Testis (tissue), 3 donors: ENCODE data around the gene NTMT2. TPM values are rescaled to one million over a fixed set of nuclear protein-coding genes. Genes with fewer than 3 reads are reported as not detected.

Experiments used
- DNase-seq: peaks from one replicate; pipeline ENCODE4 v3.0.0-alpha.2; 2019
- H3K27ac ChIP-seq, 2 donors: fragments of 200-600 bp; sonication (generic); one replicate each; pipeline ENCODE4 v1.5.1; 2019
- H3K27me3 ChIP-seq: fragments of 200-600 bp; sonication (generic); one replicate; pipeline ENCODE4 v1.5.1; 2019
- H3K36me3 ChIP-seq: fragments of 200-600 bp; sonication (generic); one replicate; pipeline ENCODE4 v1.5.1; 2017; ENCODE audit warnings: low read depth; ENCODE audit errors: missing control alignments
- H3K4me1 ChIP-seq: fragments of 200-600 bp; sonication (generic); one replicate; pipeline ENCODE4 v1.5.1; 2019
- H3K4me3 ChIP-seq, 2 donors: fragments of 200-600 bp; sonication (generic); one replicate each; pipeline ENCODE4 v1.5.1; 2017 to 2019
- H3K9me3 ChIP-seq: fragments of 200-600 bp; sonication (generic); one replicate; pipeline ENCODE4 v1.5.1; 2017
- POLR2A ChIP-seq: fragments of 450-650 bp; IDR thresholded peaks from one replicate; pipeline ENCODE4 v1.6.1; 2017; ENCODE audit warnings: antibody characterized with exemption, mild to moderate bottlenecking, moderate library complexity
- WGBS, 2 donors: methylation state at CpG; one replicate each; pipeline ENCODE4 v1.1.5; 2018; 5-methylcytosine and 5-hydroxymethylcytosine counted together
- intact Hi-C: fragments of 100-400 bp; cut with DNase I; formaldehyde crosslinking; loops from one replicate; pipeline ENCODE4 v1.15.1; 2023; ENCODE audit warnings: low total_unique reads
- polyA plus RNA-seq: library from polyadenylated mRNA; stranded (reverse); fragments of 350-450 nt; fragmentation: Illumina TruSeq; extraction: RNeasy Lipid Tissue Mini Kit (QIAGEN cat#74804); gene quantifications from one replicate; pipeline ENCODE4 v1.2.3, GENCODE V29; 2014; ENCODE audit warnings: low read depth, low replicate concordance; ENCODE audit not compliant: insufficient read depth
- total RNA-seq, 2 donors: library from RNA; depleted of rRNA; stranded (reverse); fragments of >200 nt; gene quantifications; one replicate each; pipeline ENCODE4 v1.2.3, GENCODE V29; 2016
- TF ChIP-seq, protein P1 (sequence below), 3 experiments: fragments of 450-650 bp in 2 of 3; fragments of 200-600 bp in 1 of 3; sonication (generic) in 1 of 3; IDR thresholded peaks; one replicate each; pipeline ENCODE4 v1.5.1; 2016 to 2019; ENCODE audit warnings: antibody characterized with exemption in 3 of 3, mild to moderate bottlenecking in 2 of 3, moderate library complexity in 1 of 3

NTMT2 gene
- total and polyA plus RNA-seq, 3 donors from 2014 or later: 1.8 TPM; not detected in 2

DNA sequence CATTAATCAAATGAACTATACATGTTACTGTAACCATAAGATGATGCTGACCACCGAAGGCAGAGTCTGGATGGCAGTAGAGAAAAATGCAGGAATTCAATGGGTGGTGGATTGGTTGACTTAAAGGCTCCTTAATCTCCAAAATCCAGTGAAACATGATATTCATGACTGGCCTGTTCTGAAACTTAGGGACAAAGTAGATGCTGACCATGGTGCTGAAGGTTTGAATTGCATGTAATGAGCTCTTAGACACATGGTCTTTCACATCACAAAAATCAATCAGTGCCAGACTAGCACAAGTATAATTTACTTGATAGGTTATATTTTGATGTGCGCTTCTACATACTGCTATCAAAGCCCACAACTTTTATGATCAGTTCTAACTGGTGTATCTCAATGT, 30.9 kb upstream of the NTMT2 start:
- Histone ChIP-seq H3K36me3 (no peaks in the 10 kb centered on the region), H3K4me3 (no peak overlapping the region), H3K27me3 (no peaks in the 10 kb centered on the region), H3K4me1 (no peaks in the 10 kb centered on the region), H3K9me3 (no peaks in the 10 kb centered on the region), H3K27ac (no peak overlapping the region)
- no peak for DNase-seq
- intact Hi-C loops: no loop called here
- TF ChIP-seq POLR2A: no peak
- TF ChIP-seq, protein P1, sequence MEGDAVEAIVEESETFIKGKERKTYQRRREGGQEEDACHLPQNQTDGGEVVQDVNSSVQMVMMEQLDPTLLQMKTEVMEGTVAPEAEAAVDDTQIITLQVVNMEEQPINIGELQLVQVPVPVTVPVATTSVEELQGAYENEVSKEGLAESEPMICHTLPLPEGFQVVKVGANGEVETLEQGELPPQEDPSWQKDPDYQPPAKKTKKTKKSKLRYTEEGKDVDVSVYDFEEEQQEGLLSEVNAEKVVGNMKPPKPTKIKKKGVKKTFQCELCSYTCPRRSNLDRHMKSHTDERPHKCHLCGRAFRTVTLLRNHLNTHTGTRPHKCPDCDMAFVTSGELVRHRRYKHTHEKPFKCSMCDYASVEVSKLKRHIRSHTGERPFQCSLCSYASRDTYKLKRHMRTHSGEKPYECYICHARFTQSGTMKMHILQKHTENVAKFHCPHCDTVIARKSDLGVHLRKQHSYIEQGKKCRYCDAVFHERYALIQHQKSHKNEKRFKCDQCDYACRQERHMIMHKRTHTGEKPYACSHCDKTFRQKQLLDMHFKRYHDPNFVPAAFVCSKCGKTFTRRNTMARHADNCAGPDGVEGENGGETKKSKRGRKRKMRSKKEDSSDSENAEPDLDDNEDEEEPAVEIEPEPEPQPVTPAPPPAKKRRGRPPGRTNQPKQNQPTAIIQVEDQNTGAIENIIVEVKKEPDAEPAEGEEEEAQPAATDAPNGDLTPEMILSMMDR (IDR thresholded peaks at IDR 0.05): no peak
- whole genome bisulfite sequencing, 2 donors: 88 to 91% methylated on average over 2 of the region's 2 CpGs

GRCh38 chr1:170122366-170122765, 23.4 kb upstream of the NTMT2 start:
- no peaks in the 10 kb centered on the region for H3K9me3 ChIP-seq
- no peaks in the 10 kb centered on the region for H3K27me3 ChIP-seq
- H3K4me1 ChIP-seq: no peaks in the 10 kb centered on the region
- DNase-seq: no peak
- no peaks in the 10 kb centered on the region for H3K36me3 ChIP-seq
- no peak overlapping the region for H3K27ac ChIP-seq
- TF ChIP-seq, protein P1 (IDR thresholded peaks at IDR 0.05): no peak
- no peak for TF ChIP-seq POLR2A
- no peak overlapping the region for H3K4me3 ChIP-seq
- intact Hi-C loops: no loop called here
- WGBS, 2 donors: 85 to 90% methylated on average over 6 of the region's 6 CpGs

DNA sequence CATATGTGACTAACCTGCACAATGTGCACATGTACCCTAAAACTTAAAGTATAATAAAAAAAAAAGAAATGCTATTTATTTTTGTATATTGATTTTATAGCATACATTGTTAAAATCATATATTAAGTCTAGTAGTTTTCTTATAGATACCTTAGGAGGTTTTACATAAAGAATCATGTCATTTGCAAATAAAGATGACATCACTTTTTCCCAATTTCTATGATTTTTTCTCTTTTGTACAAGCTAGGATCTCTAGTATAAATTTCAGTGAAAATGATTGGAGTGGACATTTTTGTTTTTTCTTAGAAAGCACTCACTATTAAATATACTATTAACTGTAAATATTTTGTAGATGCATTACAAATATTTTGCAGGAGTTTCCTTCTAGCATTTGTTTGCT, 20.5 kb upstream of the NTMT2 start:
- no peak for DNase-seq
- H3K27ac ChIP-seq: no peak overlapping the region
- no peak for TF ChIP-seq POLR2A
- TF ChIP-seq, protein P1 (IDR thresholded peaks at IDR 0.05): no peak
- no peaks in the 10 kb centered on the region for H3K36me3 ChIP-seq
- H3K4me1 ChIP-seq: no peaks in the 10 kb centered on the region
- H3K4me3 ChIP-seq: no peak overlapping the region
- H3K9me3 ChIP-seq: no peaks in the 10 kb centered on the region
- no peaks in the 10 kb centered on the region for H3K27me3 ChIP-seq
- intact Hi-C loops: no loop called here

GRCh38 chr1:170126696-170127095, 19.1 kb upstream of the NTMT2 start:
- intact Hi-C loops: no loop called here
- no peak overlapping the region for H3K27ac ChIP-seq
- H3K4me3 ChIP-seq: no peak overlapping the region
- TF ChIP-seq POLR2A: no peak
- TF ChIP-seq, protein P1 (IDR thresholded peaks at IDR 0.05): no peak
- no peaks in the 10 kb centered on the region for H3K27me3 ChIP-seq
- 48 to 62% methylated on average over 4 of the region's 4 CpGs for WGBS, 2 donors
- no peak for DNase-seq
- H3K36me3 ChIP-seq: no peaks in the 10 kb centered on the region
- no peaks in the 10 kb centered on the region for H3K4me1 ChIP-seq
- H3K9me3 ChIP-seq: no peaks in the 10 kb centered on the region

GRCh38 chr1:170131450-170131849, 14.3 kb upstream of the NTMT2 start:
- DNase-seq: no peak
- H3K27ac ChIP-seq: no peak overlapping the region
- no peaks in the 10 kb centered on the region for H3K36me3 ChIP-seq
- no peaks in the 10 kb centered on the region for H3K27me3 ChIP-seq
- WGBS, 2 donors: 60 to 64% methylated on average over 6 of the region's 6 CpGs
- no peaks in the 10 kb centered on the region for H3K9me3 ChIP-seq
- no peaks in the 10 kb centered on the region for H3K4me1 ChIP-seq
- no peak overlapping the region for H3K4me3 ChIP-seq
- intact Hi-C loops: no loop called here
- no peak for TF ChIP-seq POLR2A
- TF ChIP-seq, protein P1 (IDR thresholded peaks at IDR 0.05): no peak
